ENCODE measurements around the gene MYCL. TPM values are rescaled to one million over a fixed set of nuclear protein-coding genes. Genes with fewer than 3 reads are reported as not detected.

Gene MYCL
- total and polyA plus RNA-seq, 2 of the 8 experiments (the other 6 are each of a cell fraction or from before 2014, with no cell fraction given) = 20.3 to 28.8 TPM

GRCh38 chr1:39871796-39872195 lies 29.9 kb downstream of the MYCL start:
- FAIRE-seq = no peak
- TF ChIP-seq EZH2 (IDR thresholded peaks at IDR 0.05; ENCODE audit: low read depth, low read length, severe bottlenecking) = no peak
- TF ChIP-seq SP1 (IDR thresholded peaks at IDR 0.05; ENCODE audit: low read depth, low read length) = no peak
- no peak for TF ChIP-seq USF2 (IDR thresholded peaks at IDR 0.05; ENCODE audit: low read length)
- TF ChIP-seq TEAD4 (IDR thresholded peaks at IDR 0.05; ENCODE audit: low read depth, low read length) = no peak
- no peak for TF ChIP-seq SAP30 (IDR thresholded peaks at IDR 0.05; ENCODE audit: insufficient read depth, insufficient replicate concordance, low read length)
- TF ChIP-seq BRCA1 (IDR thresholded peaks at IDR 0.05; ENCODE audit: low read depth, low read length) = no peak
- no peak for TF ChIP-seq KDM1A (IDR thresholded peaks at IDR 0.05; ENCODE audit: borderline replicate concordance, low read length)
- TF ChIP-seq, protein P1, sequence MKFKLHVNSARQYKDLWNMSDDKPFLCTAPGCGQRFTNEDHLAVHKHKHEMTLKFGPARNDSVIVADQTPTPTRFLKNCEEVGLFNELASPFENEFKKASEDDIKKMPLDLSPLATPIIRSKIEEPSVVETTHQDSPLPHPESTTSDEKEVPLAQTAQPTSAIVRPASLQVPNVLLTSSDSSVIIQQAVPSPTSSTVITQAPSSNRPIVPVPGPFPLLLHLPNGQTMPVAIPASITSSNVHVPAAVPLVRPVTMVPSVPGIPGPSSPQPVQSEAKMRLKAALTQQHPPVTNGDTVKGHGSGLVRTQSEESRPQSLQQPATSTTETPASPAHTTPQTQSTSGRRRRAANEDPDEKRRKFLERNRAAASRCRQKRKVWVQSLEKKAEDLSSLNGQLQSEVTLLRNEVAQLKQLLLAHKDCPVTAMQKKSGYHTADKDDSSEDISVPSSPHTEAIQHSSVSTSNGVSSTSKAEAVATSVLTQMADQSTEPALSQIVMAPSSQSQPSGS (IDR thresholded peaks at IDR 0.05; ENCODE audit: low read length) = no peak
- TF ChIP-seq CBX8 (IDR thresholded peaks at IDR 0.05; ENCODE audit: borderline replicate concordance, low read depth, low read length) = no peak
- TF ChIP-seq ATF3 (IDR thresholded peaks at IDR 0.05; ENCODE audit: insufficient read depth, low read depth, low read length) = no peak
- no peak for TF ChIP-seq GTF2F1 (IDR thresholded peaks at IDR 0.05; ENCODE audit: borderline replicate concordance, low read depth, low read length)
- no peaks in the 10 kb centered on the region; the same call in 1 of the 2 replicates for H3K23me2 ChIP-seq (ENCODE audit: low read depth, low read length)
- H3K18ac ChIP-seq (ENCODE audit: extremely low read depth, low read length) = no peak overlapping the region
- no peak overlapping the region for H3K27ac ChIP-seq (ENCODE audit: low read depth, low read length)
- H3K79me1 ChIP-seq (ENCODE audit: low read depth, low read length) = no peaks in the 10 kb centered on the region; the same call in 1 of the 2 replicates
- no peak overlapping the region for H3K4ac ChIP-seq (replicated peaks; ENCODE audit: insufficient read length, low read depth, low read length)
- peaks cover 1 to 5% of the 10 kb centered on the region in 2 experiments for H4K20me1 ChIP-seq (replicated peaks in 1 of 2; ENCODE audit: control insufficient read depth in 1 of 2, insufficient read depth in 2 of 2, low read length in 2 of 2)
- no peak overlapping the region for H2BK12ac ChIP-seq (ENCODE audit: low read depth, low read length)
- peaks cover 13 to 67% of the 10 kb centered on the region in 2 experiments for H3K79me2 ChIP-seq (ENCODE audit: control insufficient read depth in 1 of 2, insufficient read depth in 2 of 2, low read length in 2 of 2)
- DNase-seq (ENCODE audit: low read depth in 1 of 2, low spot score in 2 of 2) = no peak
- H2AFZ ChIP-seq (ENCODE audit: low read length) = no peak overlapping the region
- H3K4me1 ChIP-seq (replicated peaks in 1 of 4; ENCODE audit: control insufficient read depth in 3 of 4, insufficient read depth in 4 of 4, low read length in 3 of 4) = no peaks in the 10 kb centered on the region
- no peak overlapping the region for H3K14ac ChIP-seq (ENCODE audit: insufficient read length)
- no peaks in the 10 kb centered on the region; a peak in 1 of 7 replicates for H3K27me3 ChIP-seq (replicated peaks in 1 of 4; ENCODE audit: control insufficient read depth in 3 of 4, extremely low read depth in 1 of 4, insufficient read depth in 3 of 4, low read length in 3 of 4)
- ChIA-PET CTCF (ENCODE audit: partially characterized antibody) (interaction anchor here (0.9 kb wide), 1 partner anchor 30 kb away, joined by 5 read pairs; no protein-coding TSS in a partner anchor), POLR2A (ENCODE audit: partially characterized antibody) (interaction anchor here (1.1 to 1.4 kb wide), 3 partner anchors 10 to 22 kb away, joined by 3 to 4 read pairs (median 3); partner anchors contain the start of gene TRIT1)
- H2BK5ac ChIP-seq (ENCODE audit: low read depth, low read length) = no peak overlapping the region
- H3K56ac ChIP-seq (replicated peaks; ENCODE audit: insufficient read length, low read depth, low read length) = no peak overlapping the region
- no peak overlapping the region for H3K4me2 ChIP-seq (ENCODE audit: insufficient read depth in 1 of 2, low read depth in 2 of 2, low read length in 2 of 2)
- peaks cover 4 to 6% (median 5%) of the 10 kb centered on the region in 4 experiments; a peak in 5 of 8 replicates for H3K36me3 ChIP-seq (ENCODE audit: control insufficient read depth in 2 of 4, insufficient read depth in 4 of 4, low read length in 3 of 4)
- H4K5ac ChIP-seq (ENCODE audit: insufficient read length, low read depth, low read length) = no peak overlapping the region
- no peak overlapping the region for H3K4me3 ChIP-seq (ENCODE audit: extremely low read depth in 1 of 4, insufficient read depth in 2 of 4, low read depth in 3 of 4, low read length in 4 of 4)
- H3K23ac ChIP-seq (ENCODE audit: insufficient read length) = no peak overlapping the region
- no peak overlapping the region for H2BK20ac ChIP-seq (ENCODE audit: low read length)
- H2BK120ac ChIP-seq (replicated peaks; ENCODE audit: low read depth, low read length) = no peak overlapping the region
- H3K9me3 ChIP-seq (ENCODE audit: insufficient read depth in 2 of 2, low read depth in 1 of 2, low read length in 1 of 2) = peaks cover 0 to 15% of the 10 kb centered on the region in 2 experiments; a peak in 1 of 4 replicates
- no peak overlapping the region for H4K8ac ChIP-seq (ENCODE audit: extremely low read depth, insufficient read depth, low read length)
- no peak overlapping the region for H2AK5ac ChIP-seq (ENCODE audit: low read depth, low read length)
- no peak overlapping the region for H2BK15ac ChIP-seq (ENCODE audit: low read length)
- H3K9ac ChIP-seq (replicated peaks in 1 of 4; ENCODE audit: extremely low read depth in 1 of 4, low read depth in 3 of 4, low read length in 3 of 4) = no peak overlapping the region
- H4K91ac ChIP-seq (replicated peaks; ENCODE audit: insufficient read length, low read length) = no peak overlapping the region

Data from H1 (cell line).